Thoracic aorta (tissue), 2 donors: ENCODE data around the gene DUOX1. TPM values are rescaled to one million over a fixed set of nuclear protein-coding genes. Genes with fewer than 3 reads are reported as not detected.

Source experiments
- ATAC-seq: fragments of 150-250 bp; one replicate; pipeline ENCODE4 v1.8.0; 2017; ENCODE audit warnings: low read depth; ENCODE audit not compliant: insufficient number of reproducible peaks, low FRiP score
- DNase-seq: peaks from one replicate; pipeline ENCODE4 v3.0.0-alpha.2; 2020; ENCODE audit warnings: low spot score
- H3K27ac ChIP-seq, 2 donors: fragments of 200-600 bp; sonication (generic); 1 replicate in 1 of 2; 2 replicates in 1 of 2; pipeline ENCODE4 v1.5.1; 2016; ENCODE audit warnings: mild to moderate bottlenecking in 2 of 2, moderate library complexity in 2 of 2
- H3K27me3 ChIP-seq: fragments of 200-600 bp; sonication (generic); replicated peaks from 2 replicates; pipeline ENCODE4 v1.6.0; 2016; ENCODE audit warnings: mild to moderate bottlenecking; ENCODE audit not compliant: insufficient read depth
- H3K36me3 ChIP-seq: fragments of 200-600 bp; sonication (generic); one replicate; pipeline ENCODE4 v1.5.1; 2016
- H3K4me1 ChIP-seq, 2 donors: fragments of 200-600 bp; sonication (generic); 1 replicate in 1 of 2; 2 replicates in 1 of 2; pipeline versions ENCODE4 v1.5.1 to v1.6.0; 2016; ENCODE audit warnings: low read depth in 2 of 2, mild to moderate bottlenecking in 1 of 2; ENCODE audit not compliant: control insufficient read depth in 1 of 2
- H3K4me3 ChIP-seq: fragments of 200-600 bp; sonication (generic); 2 replicates; pipeline ENCODE4 v1.5.1; 2016; ENCODE audit warnings: mild to moderate bottlenecking
- H3K9me3 ChIP-seq: fragments of 200-600 bp; sonication (generic); 2 replicates; pipeline ENCODE4 v1.5.1; 2016
- total RNA-seq, 2 donors: library from RNA; depleted of rRNA; stranded (reverse); fragments of >200 nt; gene quantifications; one replicate each; pipeline versions ENCODE4 v1.1.0 to v1.2.3, GENCODE V29; 2016
- TF ChIP-seq, protein P1 (sequence below): fragments of 200-600 bp; sonication (generic); IDR thresholded peaks from one replicate; pipeline ENCODE4 v1.5.1; 2019; ENCODE audit warnings: antibody characterized with exemption

DUOX1 gene
- total RNA-seq, 2 donors from 2014 or later, result 0.56 to 0.68 TPM

DNA sequence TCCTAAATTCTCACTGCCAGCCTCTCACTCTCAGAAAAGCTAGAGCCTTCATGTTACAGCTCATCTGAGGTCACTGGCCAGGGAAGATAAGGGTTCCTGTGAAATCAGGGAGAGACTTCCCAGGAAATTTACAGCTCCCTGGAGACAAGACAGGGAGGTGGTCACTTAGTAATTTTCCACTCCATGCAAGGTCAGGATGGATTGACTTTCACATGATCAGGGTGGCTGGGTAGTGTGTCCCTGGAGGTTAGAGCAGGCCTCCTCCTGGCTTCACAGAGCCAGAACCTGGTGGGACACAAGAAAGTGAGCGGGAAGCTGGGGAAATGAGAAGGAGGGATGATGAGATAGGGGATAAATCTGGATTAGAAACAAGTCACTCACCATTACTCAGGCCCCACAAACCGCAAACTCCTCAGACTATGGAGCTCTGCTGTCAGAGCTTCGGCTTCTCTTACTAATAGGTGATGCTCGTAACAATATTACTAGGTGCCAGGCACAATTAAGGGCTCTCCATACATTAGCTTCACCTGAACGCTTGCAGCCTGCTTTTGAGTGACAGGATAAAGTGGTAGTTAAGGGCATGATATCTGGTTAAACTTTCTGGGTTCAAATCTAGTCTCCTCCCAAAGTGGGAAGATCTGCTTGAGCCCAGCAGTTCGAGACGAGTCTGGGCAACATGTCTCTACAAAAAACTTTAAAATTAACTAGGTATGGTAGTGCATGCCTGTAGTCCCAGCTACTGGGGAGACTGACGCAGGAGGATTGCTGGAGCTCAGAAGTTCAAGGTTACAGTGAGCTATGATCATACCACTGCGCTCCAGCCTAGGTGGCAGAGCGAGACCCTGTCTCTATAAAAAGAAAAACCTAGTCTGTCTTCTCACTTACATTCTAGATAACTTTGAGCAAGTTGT lies 40.7 kb upstream of the DUOX1 start:
- H3K27ac ChIP-seq, result no peak overlapping the region
- no peaks in the 10 kb centered on the region for H3K36me3 ChIP-seq
- ATAC-seq, result no peak
- TF ChIP-seq, protein P1, sequence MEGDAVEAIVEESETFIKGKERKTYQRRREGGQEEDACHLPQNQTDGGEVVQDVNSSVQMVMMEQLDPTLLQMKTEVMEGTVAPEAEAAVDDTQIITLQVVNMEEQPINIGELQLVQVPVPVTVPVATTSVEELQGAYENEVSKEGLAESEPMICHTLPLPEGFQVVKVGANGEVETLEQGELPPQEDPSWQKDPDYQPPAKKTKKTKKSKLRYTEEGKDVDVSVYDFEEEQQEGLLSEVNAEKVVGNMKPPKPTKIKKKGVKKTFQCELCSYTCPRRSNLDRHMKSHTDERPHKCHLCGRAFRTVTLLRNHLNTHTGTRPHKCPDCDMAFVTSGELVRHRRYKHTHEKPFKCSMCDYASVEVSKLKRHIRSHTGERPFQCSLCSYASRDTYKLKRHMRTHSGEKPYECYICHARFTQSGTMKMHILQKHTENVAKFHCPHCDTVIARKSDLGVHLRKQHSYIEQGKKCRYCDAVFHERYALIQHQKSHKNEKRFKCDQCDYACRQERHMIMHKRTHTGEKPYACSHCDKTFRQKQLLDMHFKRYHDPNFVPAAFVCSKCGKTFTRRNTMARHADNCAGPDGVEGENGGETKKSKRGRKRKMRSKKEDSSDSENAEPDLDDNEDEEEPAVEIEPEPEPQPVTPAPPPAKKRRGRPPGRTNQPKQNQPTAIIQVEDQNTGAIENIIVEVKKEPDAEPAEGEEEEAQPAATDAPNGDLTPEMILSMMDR, result no peak
- no peak for DNase-seq
- no peaks in the 10 kb centered on the region for H3K4me1 ChIP-seq
- H3K27me3 ChIP-seq, result no peaks in the 10 kb centered on the region
- H3K9me3 ChIP-seq, result no peaks in the 10 kb centered on the region
- H3K4me3 ChIP-seq, result no peak overlapping the region

DNA sequence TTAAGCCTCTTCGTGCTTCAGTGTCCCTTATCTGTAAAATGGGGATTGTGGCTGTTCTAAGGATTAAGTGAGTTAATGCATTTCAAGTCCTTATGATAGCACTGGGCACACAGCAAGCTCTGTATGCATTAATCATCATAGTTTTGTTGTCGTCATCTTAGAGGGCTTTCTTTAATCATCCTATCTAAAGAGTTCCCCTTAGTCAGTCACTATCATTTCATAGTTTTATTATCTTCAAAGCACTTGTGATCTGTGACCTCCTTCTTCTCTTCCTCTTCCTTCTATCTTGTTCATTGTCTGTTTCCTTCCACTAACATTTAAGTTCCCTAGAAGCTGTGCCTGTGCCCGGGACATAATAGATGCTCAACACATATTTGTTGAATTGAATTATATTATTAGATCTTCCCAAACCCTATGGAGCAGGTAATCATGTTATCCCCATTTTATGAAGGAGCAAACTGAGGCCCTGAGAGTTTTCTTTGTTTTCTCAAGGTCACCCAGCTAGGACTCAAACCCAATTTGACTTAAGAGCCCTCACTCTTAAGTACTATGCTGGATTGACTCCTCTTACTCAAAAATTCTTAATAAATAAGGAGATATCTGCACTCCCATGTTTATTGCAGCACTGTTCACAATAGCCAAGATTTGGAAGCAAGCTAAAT lies 40.0 kb upstream of the DUOX1 start:
- H3K36me3 ChIP-seq, result no peaks in the 10 kb centered on the region
- H3K4me1 ChIP-seq, result no peaks in the 10 kb centered on the region
- H3K27me3 ChIP-seq, result no peaks in the 10 kb centered on the region
- no peaks in the 10 kb centered on the region for H3K9me3 ChIP-seq
- no peak overlapping the region for H3K27ac ChIP-seq
- TF ChIP-seq, protein P1, result no peak
- DNase-seq, result no peak
- no peak overlapping the region for H3K4me3 ChIP-seq
- ATAC-seq, result no peak

DNA sequence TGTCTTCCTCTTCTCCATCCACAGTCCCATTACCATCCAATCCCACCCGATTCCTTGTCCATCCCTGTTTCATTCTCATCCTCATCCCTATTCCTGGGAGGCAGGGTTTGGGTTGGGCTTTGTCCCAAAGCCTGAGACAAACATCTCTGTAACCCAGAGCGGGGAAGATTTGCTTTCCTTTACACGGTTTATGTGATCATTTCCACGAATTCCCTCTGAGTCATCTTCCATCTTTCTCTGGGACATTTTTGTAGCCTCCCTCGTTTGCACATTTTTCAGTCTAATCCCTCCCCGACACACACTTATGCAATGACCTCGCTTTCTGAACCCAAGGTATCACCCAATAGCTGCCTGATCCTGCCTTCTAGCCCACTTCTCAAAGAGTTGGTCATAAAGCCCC lies 38.6 kb upstream of the DUOX1 start:
- Histone ChIP-seq H3K27ac (no peak overlapping the region), H3K4me1 (no peaks in the 10 kb centered on the region), H3K9me3 (no peaks in the 10 kb centered on the region), H3K36me3 (no peaks in the 10 kb centered on the region), H3K4me3 (no peak overlapping the region), H3K27me3 (no peaks in the 10 kb centered on the region)
- TF ChIP-seq, protein P1, result no peak
- ATAC-seq, result no peak
- DNase-seq, result no peak

DNA sequence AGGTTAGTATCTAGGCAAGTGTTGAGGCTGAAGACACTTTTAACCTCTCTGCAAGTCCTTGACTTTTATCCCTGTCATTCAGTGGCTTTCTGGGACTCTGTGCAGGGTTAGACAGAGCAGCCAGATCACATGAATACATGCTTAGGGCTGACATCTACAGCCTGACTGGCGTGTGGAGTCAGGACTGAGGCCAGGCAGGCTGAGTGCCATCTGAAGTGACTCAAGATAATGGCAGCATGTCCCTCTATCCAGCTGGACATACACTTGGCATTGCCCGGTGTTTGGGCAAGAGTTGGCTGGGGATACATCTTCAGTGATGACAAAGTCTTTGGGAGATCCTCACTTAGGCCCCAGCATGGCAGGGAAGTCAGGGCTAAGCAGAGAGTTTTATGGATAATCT lies 38.2 kb upstream of the DUOX1 start:
- ATAC-seq (no peak), DNase-seq (no peak)
- TF ChIP-seq, protein P1, result no peak
- Histone ChIP-seq H3K9me3 (no peaks in the 10 kb centered on the region), H3K27ac (no peak overlapping the region), H3K36me3 (no peaks in the 10 kb centered on the region), H3K4me1 (no peaks in the 10 kb centered on the region), H3K4me3 (no peak overlapping the region), H3K27me3 (no peaks in the 10 kb centered on the region)

GRCh38 chr15:45093013-45093412 lies 36.8 kb upstream of the DUOX1 start:
- Histone ChIP-seq H3K4me3 (no peak overlapping the region), H3K36me3 (no peaks in the 10 kb centered on the region), H3K27me3 (no peaks in the 10 kb centered on the region), H3K4me1 (no peaks in the 10 kb centered on the region), H3K9me3 (no peaks in the 10 kb centered on the region), H3K27ac (no peak overlapping the region)
- DNase-seq, result no peak
- TF ChIP-seq, protein P1, result no peak
- no peak for ATAC-seq
